Esophagus squamous epithelium (tissue), 4 donors: ENCODE data around the gene CLEC4F.

Source experiments
- POLR2A ChIP-seq, 4 donors: fragments of 450-650 bp; IDR thresholded peaks; one replicate each; pipeline ENCODE4 v1.6.1; 2017; ENCODE audit warnings: antibody characterized with exemption in 4 of 4, mild to moderate bottlenecking in 4 of 4, moderate library complexity in 3 of 4
- TF ChIP-seq, protein P1 (sequence below), 6 experiments: fragments of 450-650 bp in 4 of 6; fragments of 200-600 bp in 2 of 6; sonication (generic) in 2 of 6; IDR thresholded peaks; one replicate each; pipeline ENCODE4 v1.5.1; 2016 to 2019; ENCODE audit warnings: antibody characterized with exemption in 6 of 6, mild to moderate bottlenecking in 4 of 6, moderate library complexity in 4 of 6

DNA sequence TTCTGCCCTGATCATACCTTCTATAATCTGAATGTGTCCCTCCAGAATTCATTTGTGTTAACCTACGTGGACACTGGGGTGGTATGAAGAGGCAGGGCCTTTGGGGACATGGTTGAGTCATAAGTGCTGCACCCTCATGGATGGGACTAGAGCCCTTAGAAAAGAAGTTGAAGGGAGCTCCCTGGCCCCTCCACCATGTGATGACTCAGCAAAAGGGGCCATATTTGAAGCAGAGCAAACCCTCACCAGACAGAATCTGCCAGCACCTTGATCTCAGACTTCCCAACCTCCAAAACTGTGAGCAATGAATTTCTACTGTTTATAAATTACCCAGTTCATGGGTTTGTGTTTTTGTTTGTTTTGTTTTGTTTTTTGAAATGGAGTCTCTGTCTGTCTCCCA, 48.6 kb upstream of the CLEC4F start:
- TF ChIP-seq POLR2A (IDR thresholded peaks at IDR 0.05) = no peak
- TF ChIP-seq, protein P1, sequence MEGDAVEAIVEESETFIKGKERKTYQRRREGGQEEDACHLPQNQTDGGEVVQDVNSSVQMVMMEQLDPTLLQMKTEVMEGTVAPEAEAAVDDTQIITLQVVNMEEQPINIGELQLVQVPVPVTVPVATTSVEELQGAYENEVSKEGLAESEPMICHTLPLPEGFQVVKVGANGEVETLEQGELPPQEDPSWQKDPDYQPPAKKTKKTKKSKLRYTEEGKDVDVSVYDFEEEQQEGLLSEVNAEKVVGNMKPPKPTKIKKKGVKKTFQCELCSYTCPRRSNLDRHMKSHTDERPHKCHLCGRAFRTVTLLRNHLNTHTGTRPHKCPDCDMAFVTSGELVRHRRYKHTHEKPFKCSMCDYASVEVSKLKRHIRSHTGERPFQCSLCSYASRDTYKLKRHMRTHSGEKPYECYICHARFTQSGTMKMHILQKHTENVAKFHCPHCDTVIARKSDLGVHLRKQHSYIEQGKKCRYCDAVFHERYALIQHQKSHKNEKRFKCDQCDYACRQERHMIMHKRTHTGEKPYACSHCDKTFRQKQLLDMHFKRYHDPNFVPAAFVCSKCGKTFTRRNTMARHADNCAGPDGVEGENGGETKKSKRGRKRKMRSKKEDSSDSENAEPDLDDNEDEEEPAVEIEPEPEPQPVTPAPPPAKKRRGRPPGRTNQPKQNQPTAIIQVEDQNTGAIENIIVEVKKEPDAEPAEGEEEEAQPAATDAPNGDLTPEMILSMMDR (IDR thresholded peaks at IDR 0.05) = no peak
